Stimulated activated CD4-positive, alpha-beta T cell treated with anti-CD3 and anti-CD28 coated beads, Interleukin-1b, Interleukin-23, amount 100 ng/mL, for 24 hours (primary cell): Measurements from ENCODE around the gene PIK3C3.
"Not testable (repeated sequence)": the region's sequence is repeated elsewhere in the genome, so short reads cannot be mapped to it uniquely, and the experiment has no call there.

ENCODE experiments used
- DNase-seq, 4 experiments: peaks; one replicate each; pipeline ENCODE4 v3.0.0-alpha.2; 2020; ENCODE audit warnings: low read depth in 4 of 4, low spot score in 1 of 4

PIK3C3 gene

DNA sequence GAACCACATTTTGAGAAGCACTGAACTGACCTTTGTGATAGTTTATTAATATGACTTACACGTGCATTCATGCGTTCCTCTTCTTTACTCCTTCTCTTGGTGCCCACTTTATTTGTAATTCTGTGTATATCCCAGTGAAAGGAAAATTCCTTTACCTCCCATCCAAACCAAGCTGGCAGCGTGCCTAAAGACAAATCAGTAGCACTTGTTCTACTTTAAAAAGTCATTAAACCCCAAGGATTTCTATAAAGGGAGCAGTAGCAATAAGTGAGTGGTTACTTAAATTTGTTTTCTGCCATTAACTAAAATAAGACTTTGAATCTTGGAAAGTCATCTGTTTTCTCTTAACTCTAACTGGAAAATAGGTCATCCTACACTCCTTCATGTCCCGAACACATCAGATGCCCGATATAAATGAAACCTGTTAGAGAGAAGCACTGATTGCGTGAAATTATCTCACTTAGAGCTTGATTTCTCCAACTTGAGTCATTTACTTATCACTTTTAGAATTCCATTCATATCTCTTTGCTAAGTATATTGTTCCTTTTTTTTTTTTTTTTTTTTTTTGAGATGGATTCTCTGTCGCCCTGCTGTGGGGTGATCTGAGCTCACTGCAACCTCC is 10.7 kb downstream of the PIK3C3 start:
- no peak for DNase-seq

DNA sequence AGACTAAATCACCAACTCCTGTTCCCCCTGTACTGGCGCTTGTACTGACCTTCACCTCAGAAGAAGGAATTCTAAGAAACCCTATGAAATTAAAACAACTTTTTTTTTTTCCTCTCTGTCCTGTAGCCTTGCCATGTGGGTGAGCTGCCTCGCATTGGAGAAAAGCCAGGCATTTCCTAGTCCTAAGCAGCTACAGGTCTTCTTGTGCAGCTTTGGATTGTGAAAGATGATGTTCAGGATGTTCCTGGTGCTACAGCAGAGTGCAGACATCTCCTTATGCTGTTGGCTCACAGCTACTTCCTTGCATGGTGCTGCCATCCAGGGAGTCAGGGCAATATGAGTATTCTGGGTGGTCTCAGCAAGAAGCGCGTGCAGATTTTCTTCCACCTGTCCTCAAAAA is 11.9 kb downstream of the PIK3C3 start:
- no peak for DNase-seq

DNA sequence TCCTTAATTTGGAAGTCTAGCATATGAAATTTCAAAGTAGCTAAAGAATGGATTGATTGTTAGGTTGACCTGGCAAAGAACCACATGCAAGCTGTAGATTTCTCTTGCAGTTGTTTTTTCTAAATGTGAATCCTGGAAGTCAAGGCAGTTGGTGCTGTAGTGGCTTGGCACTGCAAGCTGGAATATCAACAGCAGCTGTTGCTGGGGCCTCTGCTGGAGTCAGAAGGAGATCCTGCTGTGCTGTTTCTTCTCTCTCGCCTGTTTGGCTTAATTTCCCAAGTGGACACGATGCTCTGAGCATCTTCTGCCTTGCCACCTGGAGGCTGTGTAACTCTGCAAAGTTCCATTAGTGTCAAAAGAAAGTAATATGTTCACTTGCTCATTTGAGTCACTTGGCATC is 12.6 kb downstream of the PIK3C3 start:
- no peak for DNase-seq

DNA sequence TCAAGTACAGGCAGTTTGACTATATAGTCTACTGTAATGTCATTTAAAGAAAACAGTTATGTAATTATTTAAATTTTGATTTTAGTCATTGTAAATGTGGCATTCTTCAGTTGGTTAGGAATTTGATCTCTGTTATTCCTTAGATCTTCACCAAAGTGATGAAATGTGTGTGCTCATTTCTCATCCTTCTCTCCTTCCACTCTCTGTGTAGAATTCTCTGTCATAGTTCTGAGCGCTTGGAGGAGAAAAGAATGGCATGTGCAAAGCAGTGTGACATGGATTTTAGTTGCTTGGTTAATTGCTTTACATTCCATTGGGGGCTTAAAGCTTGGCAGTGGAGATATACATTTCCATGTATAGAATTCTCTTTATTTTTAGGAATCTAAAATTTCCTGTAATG is 14.8 kb downstream of the PIK3C3 start:
- DNase-seq: no peak

DNA sequence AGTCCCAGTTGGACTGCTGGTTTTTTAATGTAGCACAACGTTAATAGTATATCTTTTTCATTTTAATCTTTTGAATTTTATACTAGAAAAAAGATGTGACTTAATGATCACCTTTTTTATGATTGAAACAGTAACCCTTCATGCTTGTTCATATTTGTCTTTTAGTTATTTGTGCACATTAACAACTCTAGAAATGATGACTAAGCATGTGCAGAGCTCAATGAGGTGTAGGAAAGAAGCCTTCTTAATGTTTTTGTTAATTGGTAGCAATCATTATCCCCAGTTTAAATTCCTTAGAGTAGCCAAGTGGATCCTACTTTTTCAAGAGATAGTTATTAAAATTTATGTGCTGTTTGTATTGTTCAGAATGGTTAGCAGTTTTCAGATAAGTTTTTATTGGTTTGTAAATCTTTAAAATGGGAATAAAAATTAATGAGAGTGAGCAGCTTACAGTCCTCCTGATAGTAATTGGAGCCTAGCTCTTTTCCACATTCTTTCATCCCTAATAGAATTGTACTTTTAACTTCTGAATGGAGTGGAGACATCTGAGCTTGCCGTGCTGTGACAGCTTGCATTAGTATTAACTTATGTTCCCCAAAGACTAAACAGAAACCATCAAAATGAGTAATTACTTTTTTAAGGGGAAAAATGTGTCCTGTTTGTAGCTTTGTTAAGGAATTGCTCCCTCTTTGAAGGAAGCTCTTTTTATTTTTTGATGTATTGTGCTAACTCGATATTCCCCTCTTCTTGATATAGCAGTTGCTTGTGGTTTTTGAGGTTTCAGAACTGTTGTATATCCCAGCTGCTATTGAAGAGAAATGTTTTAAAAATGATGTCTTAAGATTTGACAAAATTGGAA is 17.3 kb downstream of the PIK3C3 start:
- no peak for DNase-seq

DNA sequence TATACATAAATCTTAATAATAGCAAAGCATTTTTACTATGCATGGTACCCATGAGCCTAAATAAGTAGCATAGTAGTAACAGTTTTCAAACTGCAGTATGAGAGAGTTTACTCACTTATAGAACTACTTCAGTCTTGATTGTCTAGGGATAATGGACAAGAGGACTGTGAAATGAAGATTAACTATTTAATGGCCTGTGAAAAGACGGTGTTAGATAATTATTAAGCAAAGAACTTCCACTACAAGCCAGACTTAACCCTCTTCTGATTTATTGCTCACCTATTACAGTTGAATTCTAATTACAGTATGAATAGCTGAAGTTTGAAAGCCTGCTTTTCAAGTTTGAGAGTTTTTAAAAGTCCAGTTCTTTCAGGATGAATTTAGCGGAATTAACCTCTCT is 18.9 kb downstream of the PIK3C3 start:
- no peak for DNase-seq

DNA sequence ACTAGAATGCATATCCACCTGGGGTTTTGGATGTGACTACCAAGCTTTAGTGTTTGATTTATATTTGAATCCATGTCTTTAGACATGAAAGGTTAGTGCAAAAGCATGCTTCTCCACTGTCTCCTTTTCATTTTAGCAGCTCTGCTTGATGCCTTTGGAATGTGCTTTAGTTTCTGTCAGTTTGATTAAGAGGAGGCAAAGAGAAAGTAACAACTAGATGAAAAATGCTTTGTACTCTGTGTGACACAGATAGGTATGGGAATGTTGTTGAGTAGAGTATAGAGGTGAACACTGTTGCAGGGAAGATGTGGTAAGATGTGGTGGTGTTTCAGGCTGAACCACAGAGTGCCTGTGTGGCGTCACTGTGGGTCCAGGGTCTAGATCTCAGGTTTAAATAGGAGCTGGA is 19.8 kb downstream of the PIK3C3 start:
- DNase-seq: no peak

DNA sequence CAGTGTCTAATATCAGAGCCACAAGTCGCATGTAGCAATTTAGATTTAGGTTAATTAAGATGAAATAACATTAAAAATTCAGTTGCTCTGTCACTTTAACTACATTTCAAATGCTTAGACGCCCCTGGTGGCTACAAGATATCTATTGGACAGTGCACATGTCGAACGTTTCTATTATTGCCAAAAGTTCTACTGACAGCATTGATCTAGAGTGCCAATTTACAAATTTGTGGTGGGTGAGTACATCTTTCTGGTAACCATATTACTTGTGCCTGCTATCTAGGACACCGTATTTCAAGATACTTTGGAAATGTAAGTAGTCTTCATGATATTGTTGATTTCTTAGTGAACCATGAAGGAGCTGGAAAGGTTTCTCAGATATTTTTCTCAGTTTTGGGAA is 20.2 kb downstream of the PIK3C3 start:
- DNase-seq: no peak

DNA sequence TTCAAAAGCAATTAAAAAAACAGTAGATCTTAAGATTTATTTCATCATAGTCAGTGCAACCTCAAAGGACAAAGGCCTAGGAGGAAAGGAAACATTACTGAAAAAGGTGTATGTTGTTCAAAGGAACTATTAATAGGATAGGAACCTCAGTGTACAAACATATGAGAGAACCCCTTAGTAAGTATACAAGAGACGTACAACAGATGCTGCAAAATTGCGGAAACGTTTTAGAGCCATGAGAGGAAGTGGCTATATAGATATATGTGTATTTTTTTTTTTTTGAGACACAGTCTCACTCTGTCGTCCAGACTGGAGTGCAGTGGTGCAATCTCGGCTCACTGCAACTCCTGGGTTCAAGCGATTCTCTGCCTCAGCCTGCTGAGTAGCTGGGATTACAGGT is 22.2 kb downstream of the PIK3C3 start:
- no peak for DNase-seq

DNA sequence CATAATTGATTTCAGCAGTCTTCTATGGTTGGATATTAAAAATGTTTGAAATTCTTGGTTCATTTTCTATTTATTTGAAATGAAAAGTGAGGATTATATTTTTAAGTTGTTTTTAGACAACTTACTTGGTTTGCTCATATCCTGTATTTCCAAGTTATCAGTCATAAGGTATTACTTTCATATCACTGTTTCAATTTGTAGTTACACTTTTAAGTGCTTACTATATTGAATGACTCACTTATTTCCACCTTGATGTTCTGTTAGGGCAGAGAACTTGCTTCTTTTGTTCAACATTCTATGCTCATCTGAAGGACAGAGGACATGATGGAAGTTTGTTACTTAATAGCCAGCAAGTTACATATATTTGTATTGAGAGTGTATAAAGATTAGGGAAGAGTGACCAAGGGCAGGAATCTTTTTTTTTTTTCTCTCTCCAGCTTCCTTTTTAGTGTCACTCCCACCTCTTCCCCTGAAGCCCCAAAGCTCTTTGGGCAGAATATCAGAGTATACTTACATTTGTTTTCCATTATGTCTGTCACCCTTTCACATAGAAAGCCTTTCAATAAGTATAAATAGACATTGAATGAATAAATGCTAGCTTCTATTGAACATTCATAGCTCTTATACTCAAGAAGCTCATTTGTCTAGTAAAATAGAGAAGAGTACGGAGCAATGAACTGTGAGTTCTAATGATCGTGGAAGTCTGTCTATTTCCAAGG is 28.1 kb downstream of the PIK3C3 start:
- no peak for DNase-seq

DNA sequence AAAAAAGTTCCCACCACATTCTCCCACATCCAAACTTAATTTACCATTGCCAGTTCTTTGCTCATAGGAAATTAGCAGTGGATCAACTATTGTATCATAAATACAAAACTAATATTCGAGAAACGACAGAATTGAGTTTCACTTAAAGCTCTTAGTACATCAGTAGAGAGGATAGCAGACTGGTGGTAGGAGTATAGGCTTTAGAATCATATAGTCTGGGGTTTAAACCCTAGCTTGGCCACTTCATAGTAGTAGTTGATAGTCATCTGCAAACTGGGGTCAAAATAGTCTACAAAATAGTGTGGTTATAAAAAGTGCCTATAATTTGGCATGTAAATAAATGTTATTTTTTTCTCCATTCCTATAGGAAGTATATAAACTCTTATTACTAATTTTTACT is 30.9 kb downstream of the PIK3C3 start:
- DNase-seq: no peak

DNA sequence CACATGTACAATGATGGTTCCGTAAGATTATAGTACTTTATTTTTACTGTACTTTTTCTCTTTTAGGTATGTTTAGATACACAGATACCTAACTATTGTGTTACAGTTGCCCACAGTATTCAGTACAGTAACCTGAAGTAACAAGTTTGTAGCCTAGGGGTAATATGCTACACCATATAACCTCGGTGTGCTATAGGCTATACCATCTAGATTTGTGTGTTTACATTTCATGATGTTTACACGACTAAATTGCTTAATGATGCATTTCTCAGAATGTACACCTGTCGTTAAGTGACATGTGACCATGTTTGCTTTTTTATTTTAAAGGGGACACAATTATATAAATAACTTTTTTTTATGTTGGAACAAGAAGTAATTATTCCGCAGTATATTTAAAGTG is 34.5 kb downstream of the PIK3C3 start:
- DNase-seq: no peak

DNA sequence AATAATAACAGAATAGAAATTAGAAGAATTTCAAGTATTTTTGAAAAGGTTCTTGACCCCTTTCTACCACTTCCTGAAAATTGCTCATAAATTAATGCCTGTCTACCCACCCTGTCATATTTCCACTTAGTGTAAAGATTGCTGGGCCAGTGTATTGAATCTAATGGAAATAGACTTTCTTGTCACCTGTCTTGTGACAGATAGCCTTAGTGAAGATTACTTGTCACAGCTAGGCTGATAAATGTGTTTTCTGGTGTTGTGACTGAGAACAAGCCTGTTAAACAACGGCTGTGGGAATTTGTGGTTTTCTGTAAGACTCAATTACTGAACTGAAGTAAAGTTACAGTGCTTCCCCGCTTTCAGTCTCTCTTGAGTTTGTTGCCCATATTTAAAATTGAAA is 37.0 kb downstream of the PIK3C3 start:
- no peak for DNase-seq

DNA sequence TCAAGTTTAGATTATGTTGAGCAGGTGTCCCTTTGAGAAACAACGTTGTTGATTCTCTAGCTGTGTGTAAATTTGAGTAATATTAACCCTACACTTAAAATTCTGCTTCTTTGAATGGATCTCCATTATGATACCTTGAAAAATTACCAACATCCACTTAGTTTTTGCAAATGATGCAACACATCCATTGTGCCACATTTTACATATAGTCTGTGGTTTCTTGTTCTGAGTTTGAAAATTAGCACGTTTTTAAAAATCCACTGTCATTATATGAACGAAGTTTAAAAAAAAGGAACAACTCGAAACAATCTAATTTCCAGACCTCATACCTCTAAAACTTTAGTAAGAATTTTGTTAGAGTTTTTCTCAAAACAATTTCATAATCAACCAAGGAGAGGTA is 37.7 kb downstream of the PIK3C3 start:
- DNase-seq: no peak

DNA sequence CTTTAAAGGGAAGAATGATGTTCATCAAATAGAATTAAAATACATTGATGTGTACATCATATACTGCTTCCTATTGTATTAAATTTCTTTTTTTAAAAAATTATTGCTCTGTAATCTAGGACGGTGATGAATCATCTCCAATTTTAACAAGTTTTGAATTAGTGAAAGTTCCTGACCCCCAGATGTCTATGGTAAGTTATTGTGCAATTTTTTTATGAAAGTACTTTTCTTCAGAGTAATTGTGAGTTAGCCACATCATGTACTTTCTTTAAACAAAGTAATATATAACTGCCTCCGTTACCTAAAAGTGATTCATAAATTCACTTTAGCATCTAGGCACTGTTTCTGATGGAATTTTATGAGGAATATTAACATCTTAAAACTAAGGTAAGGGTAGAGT is 38.1 kb downstream of the PIK3C3 start:
- no peak for DNase-seq

DNA sequence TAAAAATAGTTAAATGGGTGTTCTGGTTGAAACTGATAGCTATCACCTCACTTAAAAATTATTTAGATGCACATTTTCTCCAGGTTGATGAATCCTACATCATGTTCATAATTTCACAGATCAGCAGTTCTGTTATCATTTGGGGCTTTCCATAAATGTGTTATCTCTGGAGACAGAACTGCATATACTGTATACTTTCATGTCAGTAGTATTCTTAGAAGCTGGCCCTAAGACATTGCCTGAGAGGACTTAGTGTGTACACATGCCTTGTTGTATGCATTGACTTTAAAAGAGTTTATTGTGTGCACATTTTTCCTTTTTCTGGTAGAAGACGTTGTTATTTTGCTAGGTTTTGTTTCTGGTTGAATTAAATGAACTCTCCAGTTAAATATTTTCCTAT is 41.0 kb downstream of the PIK3C3 start:
- no peak for DNase-seq

DNA sequence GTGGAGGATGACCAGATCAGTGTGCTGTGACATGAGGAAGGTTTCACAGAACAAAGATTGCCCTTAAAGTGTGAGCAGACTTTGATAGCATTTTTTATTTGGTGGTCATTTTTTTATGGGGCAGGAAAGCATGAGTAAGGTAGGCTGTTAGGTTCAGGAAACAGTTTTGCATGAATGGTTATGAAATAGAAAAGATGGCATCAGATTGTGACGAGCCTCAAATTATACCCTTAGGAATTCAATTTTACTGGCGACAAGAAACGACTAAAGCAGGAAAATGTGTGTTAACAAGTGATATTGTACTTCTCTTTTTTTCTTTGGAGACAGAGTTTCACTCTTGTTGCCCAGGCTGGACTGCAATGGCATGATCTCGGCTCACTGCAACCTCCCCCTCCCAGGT is 44.7 kb downstream of the PIK3C3 start:
- no peak for DNase-seq

DNA sequence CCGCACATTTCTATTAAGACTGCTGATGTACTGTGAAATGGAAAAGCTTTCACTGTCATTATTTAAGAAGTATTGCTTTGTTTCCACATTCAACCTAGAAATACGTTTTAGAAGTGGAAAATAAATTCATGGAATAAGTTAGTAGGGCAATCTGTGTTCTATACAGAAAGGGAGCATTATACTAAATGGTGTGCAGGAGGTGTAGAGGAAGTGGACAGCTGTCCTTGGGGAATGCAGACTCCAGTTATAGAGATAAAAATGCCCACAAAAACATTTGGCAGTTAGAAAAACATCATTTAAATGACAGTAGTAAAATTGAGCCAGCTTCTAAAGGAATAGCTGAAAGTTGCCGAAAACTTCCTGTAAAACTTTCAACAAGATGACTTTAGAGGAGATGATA is 46.8 kb downstream of the PIK3C3 start:
- DNase-seq: no peak

DNA sequence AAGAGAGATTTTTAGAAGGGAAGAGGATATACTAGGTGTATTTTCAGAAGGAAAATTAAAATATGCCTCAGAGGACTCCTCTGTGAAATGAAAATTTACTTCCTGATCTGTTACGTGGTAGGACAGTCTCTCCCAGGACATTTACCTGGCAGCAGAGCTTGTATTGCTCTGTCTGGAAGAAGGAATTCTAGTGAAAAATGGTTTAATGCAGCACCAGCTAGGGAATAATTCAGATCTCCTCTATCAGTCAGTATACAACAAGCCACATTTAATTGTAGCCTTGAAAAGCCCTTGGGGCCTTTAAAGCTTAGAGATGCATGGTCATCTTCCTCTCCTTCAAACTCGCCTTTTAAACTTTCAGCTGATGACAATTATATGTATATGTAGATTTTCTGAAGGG is 49.6 kb downstream of the PIK3C3 start:
- no peak for DNase-seq

DNA sequence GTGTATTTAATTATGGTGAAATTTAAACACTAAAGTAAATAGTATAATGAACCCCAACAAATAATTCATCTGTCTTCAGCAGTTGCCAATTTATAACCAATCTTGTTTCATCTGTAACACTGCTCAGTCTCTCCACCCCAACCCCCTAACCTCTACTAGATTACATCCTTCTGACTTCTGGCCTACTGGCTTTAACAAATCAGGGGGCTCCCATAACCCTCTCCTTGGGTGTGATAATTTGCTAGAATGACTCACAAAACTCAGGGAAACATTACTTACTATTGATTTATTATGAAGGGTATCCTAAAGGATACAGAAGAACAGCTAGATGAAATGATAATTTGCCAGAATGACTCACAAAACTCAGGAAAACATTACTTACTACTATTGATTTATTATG is 50.7 kb downstream of the PIK3C3 start:
- DNase-seq: no peak

DNA sequence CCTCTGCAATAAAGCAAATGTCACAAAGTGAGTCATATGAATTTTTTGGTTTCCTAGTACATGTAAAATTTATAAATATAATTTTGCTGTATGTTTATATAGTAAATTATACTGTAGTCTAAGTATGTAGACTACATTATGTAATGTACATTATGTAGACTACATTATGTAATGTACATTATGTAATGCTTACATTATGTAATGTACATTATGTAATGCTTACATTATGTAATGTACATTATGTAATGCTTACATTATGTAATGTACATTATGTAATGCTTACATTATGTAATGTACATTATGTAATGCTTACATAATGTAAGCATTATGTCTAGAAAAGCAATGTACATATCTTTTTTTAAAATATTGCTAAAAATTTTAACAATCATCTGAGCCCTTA is 54.4 kb downstream of the PIK3C3 start:
- DNase-seq: not testable (repeated sequence)

DNA sequence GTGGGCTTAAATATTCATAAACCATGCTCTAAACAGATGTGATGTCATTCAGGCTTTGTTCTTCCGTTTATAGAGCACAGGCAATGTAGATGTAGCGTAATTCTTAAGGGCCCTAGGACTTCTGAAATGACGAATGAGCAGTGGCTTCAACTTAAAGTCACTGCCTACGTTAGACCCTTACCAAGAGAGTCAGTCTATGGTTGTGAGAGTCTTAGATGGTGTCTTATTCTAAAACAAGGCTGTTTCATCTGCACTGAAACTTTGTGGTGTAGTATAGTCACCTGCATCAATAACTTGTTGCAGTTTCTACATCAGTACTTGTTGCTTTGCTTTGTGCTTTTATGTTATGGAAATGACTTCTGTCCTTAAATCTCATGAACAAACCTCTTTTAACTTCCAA is 56.0 kb downstream of the PIK3C3 start:
- no peak for DNase-seq
